A673 (cell line): Measurements from ENCODE around the gene NIT1. TPM values are rescaled to one million over a fixed set of nuclear protein-coding genes. Genes with fewer than 3 reads are reported as not detected.

Experiments
- BruUV-seq: library from RNA; stranded (reverse); fragments of 400-500 nt; replicated peaks from 2 replicates; lab custom pipeline; 2021; lab: Mats Ljungman, UMichigan
- CTCF ChIA-PET: fragments of 300-600 bp; sonication (Branson Sonifier 250); formaldehyde crosslinking; loops from one replicate; lab custom pipeline; 2022; ENCODE audit warnings: antibody characterized with exemption; lab: Charles Lee
- POLR2A ChIA-PET: fragments of 300-600 bp; sonication (Branson Sonifier 250); formaldehyde crosslinking; loops from one replicate; lab custom pipeline; 2022; ENCODE audit warnings: antibody characterized with exemption; ENCODE audit not compliant: low non-redundant PET; lab: Charles Lee
- DNase-seq: peaks from one replicate; pipeline ENCODE4 v3.0.0-alpha.2; 2015; ENCODE audit warnings: low spot score
- H3K27ac ChIP-seq: fragments of 200-600 bp; sonication (generic); 2 replicates; pipeline ENCODE4 v1.5.1; 2016; ENCODE audit warnings: mixed run types, low read depth, mild to moderate bottlenecking, mixed read lengths, antibody characterized with exemption, low read length; ENCODE audit not compliant: poor library complexity, severe bottlenecking
- H3K27me3 ChIP-seq: fragments of 200-600 bp; sonication (generic); replicated peaks from 2 replicates; pipeline ENCODE4 v1.6.1; 2017; ENCODE audit warnings: mixed run types, low read depth, mild to moderate bottlenecking, mixed read lengths, antibody characterized with exemption, low read length; ENCODE audit not compliant: insufficient read depth, poor library complexity
- H3K36me3 ChIP-seq: fragments of 200-600 bp; sonication (generic); 2 replicates; pipeline ENCODE4 v1.6.1; 2016; ENCODE audit warnings: mixed run types, mild to moderate bottlenecking, mixed read lengths, antibody characterized with exemption, low read length; ENCODE audit not compliant: insufficient read depth, poor library complexity, severe bottlenecking
- H3K4me1 ChIP-seq: fragments of 200-600 bp; sonication (generic); 2 replicates; pipeline ENCODE4 v1.6.1; 2017; ENCODE audit warnings: mixed run types, mild to moderate bottlenecking, mixed read lengths, antibody characterized with exemption, low read length; ENCODE audit not compliant: insufficient read depth, poor library complexity, severe bottlenecking
- H3K4me3 ChIP-seq: fragments of 200-600 bp; sonication (generic); 2 replicates; pipeline ENCODE4 v1.5.1; 2016; ENCODE audit warnings: low read depth, mixed run types, mild to moderate bottlenecking, mixed read lengths, low read length; ENCODE audit not compliant: poor library complexity, severe bottlenecking
- H3K9me3 ChIP-seq: fragments of 200-600 bp; sonication (generic); 2 replicates; pipeline ENCODE4 v1.6.1; 2016; ENCODE audit warnings: mixed run types, low read depth, mild to moderate bottlenecking, mixed read lengths, antibody characterized with exemption, low read length; ENCODE audit not compliant: poor library complexity, severe bottlenecking
- CTCF ChIP-seq: fragments of 300-800, 200-600 bp; sonication (generic); conservative IDR thresholded peaks from 2 replicates; pipeline ENCODE4 v1.5.1; 2017; ENCODE audit warnings: low read depth, mild to moderate bottlenecking, antibody characterized with exemption, low read length, moderate library complexity, mixed read lengths
- EZH2 ChIP-seq: fragments of 200-600 bp; sonication (generic); IDR thresholded peaks from 2 replicates; pipeline ENCODE4 v1.6.1; 2017; ENCODE audit warnings: borderline replicate concordance, low read depth, mild to moderate bottlenecking, mixed read lengths, antibody characterized with exemption, low read length; ENCODE audit not compliant: poor library complexity, severe bottlenecking
- intact Hi-C: fragments of 100-400 bp; cut with micrococcal nuclease; formaldehyde crosslinking; loops from one replicate; pipeline ENCODE4 v1.10.0; 2022; ENCODE audit not compliant: unreplicated experiment
- total RNA-seq: library from RNA; stranded (reverse); gene quantifications from 2 replicates; pipeline ENCODE4 v1.2.3, GENCODE V29; 2021

The NIT1 gene
- total RNA-seq, 1 experiment from 2014 or later = 29.3 TPM

- CTCF ChIA-PET = no interaction called here
- BruUV-seq = no TSS peak
Observed at GRCh38 chr1:161074676-161075368, 43.1 kb upstream of the NIT1 start.

GRCh38 chr1:161076410-161076809 is 41.5 kb upstream of the NIT1 start:
- intact Hi-C loops = no loop called here
- Histone ChIP-seq H3K4me1 (no peaks in the 10 kb centered on the region), H3K36me3 (no peaks in the 10 kb centered on the region), H3K9me3 (no peaks in the 10 kb centered on the region), H3K27ac (no peak overlapping the region), H3K4me3 (no peak overlapping the region), H3K27me3 (no peaks in the 10 kb centered on the region)
- POLR2A ChIA-PET = no interaction called here
- TF ChIP-seq CTCF (no peak), EZH2 (no peak)
- DNase-seq = no peak
- CTCF ChIA-PET = no interaction called here
- BruUV-seq = no TSS peak

More at GRCh38 chr1:161074676-161075368, 43.1 kb upstream of the NIT1 start:
- TF ChIP-seq EZH2 (no peak), CTCF (no peak)
- H3K4me1 ChIP-seq = no peaks in the 10 kb centered on the region
- intact Hi-C loops = no loop called here
- no peaks in the 10 kb centered on the region for H3K36me3 ChIP-seq
- no peaks in the 10 kb centered on the region for H3K9me3 ChIP-seq
- no peak overlapping the region for H3K27ac ChIP-seq
- POLR2A ChIA-PET = no interaction called here
- no peak for DNase-seq
- no peak overlapping the region for H3K4me3 ChIP-seq
- H3K27me3 ChIP-seq = no peaks in the 10 kb centered on the region

GRCh38 chr1:161077426-161077825 is 40.5 kb upstream of the NIT1 start:
- CTCF ChIA-PET = no interaction called here

More at GRCh38 chr1:161077426-161077825, 40.5 kb upstream of the NIT1 start:
- no peaks in the 10 kb centered on the region for H3K36me3 ChIP-seq
- no peak for DNase-seq
- POLR2A ChIA-PET = no interaction called here
- H3K4me1 ChIP-seq = no peaks in the 10 kb centered on the region
- H3K27ac ChIP-seq = no peak overlapping the region
- no TSS peak for BruUV-seq
- intact Hi-C loops = no loop called here
- no peaks in the 10 kb centered on the region for H3K27me3 ChIP-seq
- no peak overlapping the region for H3K4me3 ChIP-seq
- TF ChIP-seq EZH2 (no peak), CTCF (no peak)
- no peaks in the 10 kb centered on the region for H3K9me3 ChIP-seq
